ENCODE data around the gene AK8. TPM values are rescaled to one million over a fixed set of nuclear protein-coding genes. Genes with fewer than 3 reads are reported as not detected.

The AK8 gene
- total and polyA plus RNA-seq, 2 of the 4 experiments (the other 2 are of a cell fraction) = under 0.01 to 0.09 TPM

DNA sequence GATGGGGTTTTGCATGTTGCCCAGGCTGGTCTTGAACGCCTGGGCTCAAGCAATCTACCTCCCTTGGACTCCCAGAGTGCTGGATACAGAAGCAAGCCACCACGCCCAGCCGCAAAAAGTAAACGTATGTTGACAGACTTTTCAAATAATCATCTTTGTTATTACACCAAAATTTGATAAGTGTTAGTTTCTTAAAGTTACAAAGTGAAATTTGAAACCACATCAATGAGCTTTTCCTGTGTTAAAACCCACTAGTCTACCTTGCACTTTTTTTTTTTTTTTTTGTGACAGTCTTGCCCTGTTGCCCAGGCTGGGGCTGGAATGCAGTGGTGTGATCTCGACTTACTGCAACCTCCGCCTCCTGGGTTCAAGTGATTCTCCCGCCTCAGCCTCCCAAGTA lies 30.6 kb upstream of the AK8 start:
- dilution Hi-C loops (cut with HindIII; ENCODE audit: low sequenced_read_pairs, unreplicated experiment) = no loop called here
- no peak for DNase-seq
- no peak overlapping the region for H2BK15ac ChIP-seq (ENCODE audit: low read depth, low read length)
- H2AK5ac ChIP-seq (ENCODE audit: low read depth, low read length) = no peak overlapping the region
- no peaks in the 10 kb centered on the region for H3K9me3 ChIP-seq (ENCODE audit: control insufficient read depth, insufficient read depth, low read length)
- no peak overlapping the region for H3K14ac ChIP-seq (replicated peaks; ENCODE audit: low read depth, low read length)
- no peak overlapping the region for H4K8ac ChIP-seq (ENCODE audit: low read depth in 2 of 2, low read length in 2 of 2)
- no peaks in the 10 kb centered on the region for H4K20me1 ChIP-seq (ENCODE audit: insufficient read depth, low read length)
- no CpG with 5 or more reads among the region's 7 CpGs for WGBS, 2 experiments (ENCODE audit: extremely low coverage in 2 of 2, insufficient read length in 1 of 2)
- H2AK9ac ChIP-seq (replicated peaks; ENCODE audit: low read depth, low read length, poor library complexity) = no peak overlapping the region
- ATAC-seq (ENCODE audit: low read depth) = no peak
- peaks cover 42% of the 10 kb centered on the region for H3K36me3 ChIP-seq (ENCODE audit: control insufficient read depth, insufficient read depth, low read length)
- no peak overlapping the region for H3K9ac ChIP-seq (ENCODE audit: low read depth, low read length)
- H4K5ac ChIP-seq (ENCODE audit: low read depth, low read length) = no peak overlapping the region
- no peak overlapping the region for H2AFZ ChIP-seq (replicated peaks; ENCODE audit: low read length, poor library complexity)
- H2BK120ac ChIP-seq (ENCODE audit: low read depth, low read length) = no peak overlapping the region
- H3K27me3 ChIP-seq (ENCODE audit: control insufficient read depth, insufficient read depth, low read length) = no peaks in the 10 kb centered on the region
- H3K18ac ChIP-seq (ENCODE audit: low read depth, low read length) = no peak overlapping the region
- H3K9me1 ChIP-seq (ENCODE audit: insufficient read depth, low read length) = no peaks in the 10 kb centered on the region
- H4K91ac ChIP-seq (ENCODE audit: insufficient read depth, low read depth, low read length) = no peak overlapping the region
- no TSS peak for BruUV-seq (replicated peaks)
- H3K56ac ChIP-seq (ENCODE audit: extremely low read depth, insufficient read depth, low read length) = no peak overlapping the region
- no peak overlapping the region for H3K4me2 ChIP-seq (ENCODE audit: low read depth, low read length)
- no peak overlapping the region for H3K4me3 ChIP-seq (ENCODE audit: insufficient read depth, low read depth, low read length)
- POLR2A ChIA-PET (ENCODE audit: unreplicated experiment) = no interaction called here
- CTCF ChIA-PET = no interaction called here
- intact Hi-C loops (cut with micrococcal nuclease) = loop anchor here (10.0 kb wide), 1 partner anchor 494 kb away; the partner anchor contains the start of gene CFAP77
- H3K4ac ChIP-seq (ENCODE audit: low read depth, low read length) = no peak overlapping the region
- H2BK20ac ChIP-seq (ENCODE audit: low read depth, low read length) = no peak overlapping the region
- in situ Hi-C loops (cut with MboI; ENCODE audit: low sequenced_read_pairs) = no loop called here
- no peak overlapping the region for H3K27ac ChIP-seq (ENCODE audit: insufficient read depth, low read length)
- no peak overlapping the region for H2BK5ac ChIP-seq (ENCODE audit: low read depth, low read length, poor library complexity, severe bottlenecking)
- no peaks in the 10 kb centered on the region for H3K4me1 ChIP-seq (ENCODE audit: control insufficient read depth, insufficient read depth, low read length)
- TF ChIP-seq SMC3 (IDR thresholded peaks at IDR 0.05; ENCODE audit: low read depth, low read length) (no peak), CEBPB (IDR thresholded peaks at IDR 0.05; ENCODE audit: low read depth, low read length) (no peak), RAD21 (IDR thresholded peaks at IDR 0.05; ENCODE audit: low read length) (no peak), MAFK (IDR thresholded peaks at IDR 0.05; ENCODE audit: low read depth, low read length) (no peak), POLR2A (IDR thresholded peaks at IDR 0.05; ENCODE audit: low read depth, low read length) (no peak), RFX5 (IDR thresholded peaks at IDR 0.05; ENCODE audit: low read depth, low read length) (no peak), CHD1 (IDR thresholded peaks at IDR 0.05; ENCODE audit: low read depth, low read length) (no peak), FOS (IDR thresholded peaks at IDR 0.05; ENCODE audit: low read depth, low read length) (no peak), MAZ (IDR thresholded peaks at IDR 0.05; ENCODE audit: borderline replicate concordance, low read depth, low read length) (no peak), NFE2L2 (IDR thresholded peaks at IDR 0.05; ENCODE audit: low read depth, low read length) (no peak), ELK1 (IDR thresholded peaks at IDR 0.05; ENCODE audit: borderline replicate concordance, low read depth, low read length) (no peak), RCOR1 (IDR thresholded peaks at IDR 0.05; ENCODE audit: insufficient replicate concordance, low read length) (no peak), MXI1 (IDR thresholded peaks at IDR 0.05; ENCODE audit: borderline replicate concordance, low read depth, low read length) (no peak), BHLHE40 (IDR thresholded peaks at IDR 0.05; ENCODE audit: low read depth, low read length) (no peak)
- TF ChIP-seq, protein P1, sequence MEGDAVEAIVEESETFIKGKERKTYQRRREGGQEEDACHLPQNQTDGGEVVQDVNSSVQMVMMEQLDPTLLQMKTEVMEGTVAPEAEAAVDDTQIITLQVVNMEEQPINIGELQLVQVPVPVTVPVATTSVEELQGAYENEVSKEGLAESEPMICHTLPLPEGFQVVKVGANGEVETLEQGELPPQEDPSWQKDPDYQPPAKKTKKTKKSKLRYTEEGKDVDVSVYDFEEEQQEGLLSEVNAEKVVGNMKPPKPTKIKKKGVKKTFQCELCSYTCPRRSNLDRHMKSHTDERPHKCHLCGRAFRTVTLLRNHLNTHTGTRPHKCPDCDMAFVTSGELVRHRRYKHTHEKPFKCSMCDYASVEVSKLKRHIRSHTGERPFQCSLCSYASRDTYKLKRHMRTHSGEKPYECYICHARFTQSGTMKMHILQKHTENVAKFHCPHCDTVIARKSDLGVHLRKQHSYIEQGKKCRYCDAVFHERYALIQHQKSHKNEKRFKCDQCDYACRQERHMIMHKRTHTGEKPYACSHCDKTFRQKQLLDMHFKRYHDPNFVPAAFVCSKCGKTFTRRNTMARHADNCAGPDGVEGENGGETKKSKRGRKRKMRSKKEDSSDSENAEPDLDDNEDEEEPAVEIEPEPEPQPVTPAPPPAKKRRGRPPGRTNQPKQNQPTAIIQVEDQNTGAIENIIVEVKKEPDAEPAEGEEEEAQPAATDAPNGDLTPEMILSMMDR (conservative IDR thresholded peaks at IDR 0.05; ENCODE audit: low read depth, low read length) = no peak
- TF ChIP-seq, protein P2, sequence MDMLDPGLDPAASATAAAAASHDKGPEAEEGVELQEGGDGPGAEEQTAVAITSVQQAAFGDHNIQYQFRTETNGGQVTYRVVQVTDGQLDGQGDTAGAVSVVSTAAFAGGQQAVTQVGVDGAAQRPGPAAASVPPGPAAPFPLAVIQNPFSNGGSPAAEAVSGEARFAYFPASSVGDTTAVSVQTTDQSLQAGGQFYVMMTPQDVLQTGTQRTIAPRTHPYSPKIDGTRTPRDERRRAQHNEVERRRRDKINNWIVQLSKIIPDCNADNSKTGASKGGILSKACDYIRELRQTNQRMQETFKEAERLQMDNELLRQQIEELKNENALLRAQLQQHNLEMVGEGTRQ (IDR thresholded peaks at IDR 0.05; ENCODE audit: low read depth, low read length) = no peak
- no peak overlapping the region for H3K23ac ChIP-seq (ENCODE audit: low read depth, low read length)
- H3K79me1 ChIP-seq (ENCODE audit: low read depth in 1 of 2, low read length in 2 of 2) = no peaks in the 10 kb centered on the region

Data from IMR-90 (cell line).